Measurements from ENCODE around the gene TMEM218.

The TMEM218 gene

DNA sequence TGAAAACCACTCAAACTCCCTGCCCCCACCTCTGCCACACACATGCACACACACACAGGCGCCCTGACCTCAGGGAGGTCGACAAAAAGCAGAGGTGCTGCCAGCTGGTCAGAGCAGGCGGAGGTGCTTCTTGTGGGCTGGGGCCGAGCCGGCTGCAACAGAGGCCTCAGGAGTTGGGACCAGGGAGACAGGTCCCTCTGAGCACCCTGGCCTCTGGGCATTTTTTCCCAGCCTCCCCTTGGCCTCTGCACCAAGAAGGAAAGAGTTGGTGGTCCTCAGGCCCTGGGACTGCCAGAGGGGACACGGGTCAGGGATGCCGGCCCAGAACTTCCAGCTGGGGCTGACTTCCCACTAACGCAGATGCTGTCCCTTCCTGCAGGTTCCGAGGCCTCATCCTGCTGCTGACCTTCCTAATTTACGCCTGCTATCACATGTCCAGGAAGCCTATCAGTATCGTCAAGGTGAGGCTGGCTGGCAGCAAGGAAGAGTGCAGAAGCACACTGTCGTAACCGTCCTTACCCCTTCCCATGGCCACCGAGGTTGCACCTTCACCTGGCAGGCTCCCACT, 35.0 kb downstream of the TMEM218 start:
- no peak overlapping the region for H3K4me3 Mint-ChIP-seq
- H3K9me3 Mint-ChIP-seq: no peaks in the 10 kb centered on the region
- H3K27ac Mint-ChIP-seq: no peak overlapping the region
- ATAC-seq (no peak), DNase-seq (no peak)
- H3K4me1 Mint-ChIP-seq: peaks cover 9% of the 10 kb centered on the region
- H3K27me3 Mint-ChIP-seq: peaks cover 16% of the 10 kb centered on the region

DNA sequence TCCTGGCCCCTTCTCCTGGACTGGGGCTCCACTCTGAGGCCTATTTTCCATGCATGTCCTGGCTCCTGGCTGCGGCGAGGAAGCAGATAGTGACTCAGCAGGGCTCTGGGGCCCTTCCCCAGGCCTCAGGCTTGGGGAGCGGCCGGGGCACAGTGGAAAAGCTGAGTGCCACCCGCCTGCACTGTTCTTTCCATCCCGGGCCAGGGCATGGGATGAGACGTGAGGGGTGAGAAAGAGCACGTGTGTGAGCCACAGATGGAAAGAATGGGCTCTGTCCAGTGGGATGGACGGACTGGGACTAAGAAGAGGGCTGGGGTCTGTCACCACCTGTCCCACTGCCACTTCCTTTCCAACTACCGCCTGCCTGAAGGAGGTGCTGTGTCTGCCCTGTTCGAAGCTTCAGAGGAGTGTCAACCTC, 35.5 kb downstream of the TMEM218 start:
- peaks cover 14% of the 10 kb centered on the region for H3K4me1 Mint-ChIP-seq

DNA sequence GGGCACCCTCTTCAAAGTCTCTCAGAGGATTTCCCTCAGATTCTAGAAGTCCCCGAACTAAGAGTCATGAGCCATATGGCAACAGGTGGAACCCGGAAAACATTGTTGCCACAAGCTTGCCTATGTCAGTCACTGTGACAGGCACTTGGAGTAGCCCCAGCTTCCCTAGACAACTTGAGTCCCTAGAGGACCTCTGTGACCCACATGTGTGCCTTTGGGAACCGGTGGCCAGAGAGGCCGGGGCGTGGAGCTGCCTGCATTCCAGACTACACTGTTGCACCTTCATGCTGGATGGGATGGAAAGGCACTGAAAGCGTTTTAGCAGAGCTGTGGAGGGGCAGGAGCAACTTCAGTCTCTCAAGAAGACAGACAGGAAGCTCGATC, 36.2 kb downstream of the TMEM218 start:
- no peaks in the 10 kb centered on the region for H3K9me3 Mint-ChIP-seq
- H3K27me3 Mint-ChIP-seq: peaks cover 20% of the 10 kb centered on the region
- DNase-seq (no peak), ATAC-seq (no peak)
- H3K4me1 Mint-ChIP-seq: peaks cover 21% of the 10 kb centered on the region
- H3K4me3 Mint-ChIP-seq: no peak overlapping the region
- peak overlapping the region in 1 of 2 donors; percentile 74 for H3K27ac Mint-ChIP-seq

More for the DNA sequence above, 35.5 kb downstream of the TMEM218 start:
- Mint-ChIP-seq H3K27me3 (peaks cover 20% of the 10 kb centered on the region), H3K9me3 (no peaks in the 10 kb centered on the region), H3K4me3 (no peak overlapping the region), H3K27ac (no peak overlapping the region)
- DNase-seq (no peak), ATAC-seq (no peak)

DNA sequence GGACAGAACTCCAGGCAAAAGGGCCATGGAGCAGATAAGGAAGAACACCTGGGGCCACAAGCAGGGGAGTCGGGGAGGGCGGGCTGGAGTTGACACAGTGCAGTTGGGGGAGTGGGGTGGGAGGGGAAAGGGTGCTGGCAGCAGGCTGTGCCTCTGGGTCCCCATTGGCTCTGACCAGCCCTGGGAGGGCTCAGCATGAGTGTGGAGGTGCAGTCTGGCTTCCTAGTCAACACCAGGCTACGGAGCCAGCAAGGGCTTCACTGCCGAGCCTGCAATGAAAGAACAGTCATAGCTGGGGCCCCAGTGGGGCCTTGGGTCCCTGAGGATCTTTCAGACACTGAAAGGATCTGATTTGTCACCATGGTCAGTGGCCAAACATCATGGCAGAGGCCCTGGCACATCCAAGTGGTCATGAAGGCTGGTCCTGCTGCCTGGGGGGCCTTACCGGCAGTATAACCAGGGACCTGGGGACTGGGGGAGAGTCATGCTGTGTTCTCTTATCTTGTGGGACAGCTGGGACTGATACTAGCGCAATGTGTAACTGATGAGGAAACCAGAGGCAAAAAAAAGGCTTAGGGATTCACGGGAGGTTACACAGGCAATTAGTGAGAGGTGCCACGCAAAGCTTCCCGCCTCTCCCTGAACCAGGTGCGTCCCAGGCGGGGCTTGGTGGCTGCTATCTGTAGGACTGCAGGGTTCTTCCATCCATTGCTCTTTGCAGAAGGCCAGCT, 36.8 kb downstream of the TMEM218 start:
- H3K4me1 Mint-ChIP-seq: peaks cover 27% of the 10 kb centered on the region
- no peak for ATAC-seq
- H3K9me3 Mint-ChIP-seq: no peaks in the 10 kb centered on the region
- peaks cover 26% of the 10 kb centered on the region for H3K27me3 Mint-ChIP-seq
- H3K4me3 Mint-ChIP-seq: no peak overlapping the region
- peak overlapping the region in 1 of 2 donors; percentile 87 for H3K27ac Mint-ChIP-seq
- no peak for DNase-seq

DNA sequence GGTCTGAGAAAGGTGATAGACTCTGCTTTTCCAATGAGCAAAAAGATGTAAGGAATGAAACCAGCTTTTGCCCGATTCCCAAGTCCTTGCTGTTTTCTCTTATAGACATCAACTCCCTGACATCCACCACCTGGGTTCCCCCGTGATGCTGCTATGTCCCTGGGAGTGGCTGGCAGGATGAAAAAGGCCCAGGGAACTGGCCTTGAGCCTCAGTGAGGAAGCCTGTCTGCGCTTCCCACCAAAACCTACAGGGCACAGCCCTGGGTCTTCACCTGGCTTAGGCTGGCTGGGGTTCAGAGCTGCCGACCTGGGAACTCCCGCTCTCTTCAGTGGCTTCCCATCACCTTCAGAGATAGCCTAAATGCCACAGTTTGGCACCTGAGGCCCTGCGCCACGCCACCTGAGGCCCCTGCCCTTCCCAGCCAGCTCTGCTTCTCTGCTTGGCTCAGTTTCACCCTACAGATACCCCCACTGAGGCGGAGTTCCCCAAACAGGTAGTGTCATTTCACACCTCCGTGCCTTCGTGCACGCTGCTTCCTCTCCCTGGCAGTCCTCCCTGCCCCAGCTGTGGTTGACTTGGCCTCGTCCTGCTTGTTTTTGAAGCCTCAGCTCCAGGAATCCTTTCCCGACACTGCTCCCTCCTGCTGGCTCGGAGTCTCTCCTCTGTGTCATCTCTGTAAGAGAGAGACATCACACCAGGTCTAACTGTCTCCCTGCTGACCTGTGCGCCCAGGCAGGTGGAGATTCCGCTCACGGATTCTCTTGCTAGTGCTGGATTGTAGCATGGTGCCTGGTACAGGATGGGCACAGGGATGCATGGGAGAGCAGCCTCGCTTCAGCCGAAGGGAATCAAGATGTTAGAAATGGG, 37.6 kb downstream of the TMEM218 start:
- peak overlapping the region in 1 of 2 donors; percentile 87 for H3K27ac Mint-ChIP-seq
- ATAC-seq: no peak
- DNase-seq: no peak
- H3K27me3 Mint-ChIP-seq: peaks cover 30% of the 10 kb centered on the region
- H3K4me3 Mint-ChIP-seq: no peak overlapping the region
- H3K4me1 Mint-ChIP-seq: peaks cover 29% of the 10 kb centered on the region
- H3K9me3 Mint-ChIP-seq: no peaks in the 10 kb centered on the region

DNA sequence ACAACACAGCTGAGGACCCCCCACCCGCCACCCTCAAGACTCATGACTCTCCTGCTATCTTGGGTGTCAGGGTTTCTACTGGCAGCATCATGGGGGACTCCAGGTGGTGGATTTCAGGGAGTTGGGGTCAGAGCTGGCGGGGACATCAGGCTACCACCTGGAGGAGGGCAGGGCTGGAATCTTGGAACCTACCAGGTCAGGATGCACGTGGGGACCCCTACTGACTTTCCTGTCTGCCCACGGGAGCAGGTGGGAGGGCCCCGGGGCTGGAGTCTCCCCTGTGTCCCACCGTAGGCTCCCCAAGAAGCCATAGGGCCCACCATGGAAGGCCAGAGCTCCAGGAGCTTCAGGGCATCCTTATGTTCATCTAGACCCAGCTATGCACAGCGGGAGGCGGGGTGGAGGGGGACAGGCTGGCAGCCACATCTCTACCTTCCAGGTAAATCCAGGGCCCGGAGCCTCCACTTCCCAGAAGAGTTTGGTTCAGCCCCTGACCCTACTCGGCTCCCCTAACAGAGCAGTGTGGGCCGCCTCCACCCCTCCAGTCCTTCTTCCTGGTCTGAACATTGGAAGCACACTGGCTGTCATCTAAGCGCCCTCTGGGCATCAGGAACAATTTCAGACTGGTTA, 38.4 kb downstream of the TMEM218 start:
- H3K27ac Mint-ChIP-seq: no peak overlapping the region
- H3K9me3 Mint-ChIP-seq: no peaks in the 10 kb centered on the region
- H3K27me3 Mint-ChIP-seq: peaks cover 35% of the 10 kb centered on the region
- DNase-seq: no peak
- no peak for ATAC-seq
- no peak overlapping the region for H3K4me3 Mint-ChIP-seq
- H3K4me1 Mint-ChIP-seq: peaks cover 29% of the 10 kb centered on the region

DNA sequence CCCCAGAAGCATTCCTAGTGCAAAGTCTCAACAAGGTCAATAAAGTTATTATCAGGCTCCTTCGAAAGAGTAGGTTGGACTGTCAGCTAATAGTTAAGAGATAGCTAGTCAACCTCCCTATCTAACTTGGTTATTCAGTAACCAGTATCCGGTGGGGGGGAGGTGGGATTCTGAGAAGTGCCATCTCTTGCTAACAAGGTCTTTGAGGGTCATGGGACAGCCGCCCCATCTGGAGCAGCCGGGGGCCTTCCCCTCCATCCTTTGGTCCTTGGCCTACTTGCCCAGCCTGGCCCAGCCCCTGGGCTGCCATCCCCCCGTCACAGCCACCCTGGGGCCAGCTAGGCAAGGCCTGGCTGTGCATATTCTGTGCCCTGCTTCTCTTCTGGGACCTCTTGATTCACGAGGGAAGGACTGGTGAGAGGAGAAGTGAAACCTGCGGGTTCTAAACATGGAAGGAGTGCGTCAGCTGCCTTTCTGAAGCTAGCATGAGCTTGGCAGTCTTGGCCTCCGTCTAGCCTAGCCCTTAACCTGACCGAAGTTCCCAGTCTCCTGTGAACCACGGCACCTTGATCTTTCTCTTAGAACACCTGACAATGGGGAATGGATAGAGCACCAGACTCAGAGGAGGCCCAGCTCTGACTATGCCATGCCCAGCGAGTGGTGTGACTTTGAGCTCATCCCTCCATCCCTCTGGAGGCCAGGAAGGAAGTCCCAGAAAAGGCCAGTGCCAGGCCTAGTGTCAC, 39.0 kb downstream of the TMEM218 start:
- Mint-ChIP-seq H3K4me1 (peaks cover 29% of the 10 kb centered on the region), H3K4me3 (no peak overlapping the region), H3K9me3 (no peaks in the 10 kb centered on the region), H3K27ac (no peak overlapping the region), H3K27me3 (peaks cover 39% of the 10 kb centered on the region)
- DNase-seq (no peak), ATAC-seq (no peak)

DNA sequence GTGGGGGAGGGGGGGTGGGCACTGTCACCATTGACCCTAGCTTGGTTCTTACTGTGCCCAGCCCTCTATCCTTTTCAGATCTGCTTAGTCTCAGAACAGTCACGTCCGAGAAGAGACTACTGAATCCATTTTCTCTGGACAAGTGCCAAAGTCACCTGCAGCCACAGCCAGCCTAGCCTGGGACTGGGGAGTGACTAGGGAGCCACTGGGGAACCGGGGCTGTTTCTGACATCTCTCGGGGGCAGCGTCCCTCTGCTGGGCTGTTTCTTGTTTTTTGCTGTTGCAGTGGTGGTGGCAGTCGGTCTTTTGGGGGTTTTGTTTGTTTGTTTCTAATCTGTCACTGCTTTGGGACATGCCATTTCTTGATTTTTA, 39.6 kb downstream of the TMEM218 start:
- DNase-seq: no peak
- H3K4me3 Mint-ChIP-seq: no peak overlapping the region
- peaks cover 29% of the 10 kb centered on the region for H3K4me1 Mint-ChIP-seq
- no peak for ATAC-seq
- peaks cover 39% of the 10 kb centered on the region for H3K27me3 Mint-ChIP-seq
- H3K27ac Mint-ChIP-seq: no peak overlapping the region
- H3K9me3 Mint-ChIP-seq: no peaks in the 10 kb centered on the region

DNA sequence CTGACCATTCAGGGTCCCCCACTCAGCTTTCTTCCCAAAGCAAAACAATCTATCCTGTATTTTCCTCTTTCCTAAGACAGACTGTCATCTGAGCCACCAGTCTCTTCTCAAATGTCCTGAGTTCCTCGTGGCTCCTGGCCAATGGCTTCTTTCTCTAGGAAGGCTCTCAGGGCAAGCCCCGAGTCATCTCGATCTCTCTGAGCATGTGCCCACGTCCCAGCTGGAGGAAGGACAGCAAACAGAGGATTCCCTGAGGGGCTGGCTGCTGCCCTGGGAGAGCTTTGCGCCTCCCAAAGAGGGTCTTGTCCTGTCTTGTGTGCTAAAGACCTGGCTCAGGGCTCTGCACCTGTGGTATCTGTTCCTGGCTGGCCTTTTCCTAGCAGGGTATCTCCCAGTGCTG, 40.0 kb downstream of the TMEM218 start:
- peaks cover 42% of the 10 kb centered on the region for H3K27me3 Mint-ChIP-seq
- H3K4me3 Mint-ChIP-seq: no peak overlapping the region

DNA sequence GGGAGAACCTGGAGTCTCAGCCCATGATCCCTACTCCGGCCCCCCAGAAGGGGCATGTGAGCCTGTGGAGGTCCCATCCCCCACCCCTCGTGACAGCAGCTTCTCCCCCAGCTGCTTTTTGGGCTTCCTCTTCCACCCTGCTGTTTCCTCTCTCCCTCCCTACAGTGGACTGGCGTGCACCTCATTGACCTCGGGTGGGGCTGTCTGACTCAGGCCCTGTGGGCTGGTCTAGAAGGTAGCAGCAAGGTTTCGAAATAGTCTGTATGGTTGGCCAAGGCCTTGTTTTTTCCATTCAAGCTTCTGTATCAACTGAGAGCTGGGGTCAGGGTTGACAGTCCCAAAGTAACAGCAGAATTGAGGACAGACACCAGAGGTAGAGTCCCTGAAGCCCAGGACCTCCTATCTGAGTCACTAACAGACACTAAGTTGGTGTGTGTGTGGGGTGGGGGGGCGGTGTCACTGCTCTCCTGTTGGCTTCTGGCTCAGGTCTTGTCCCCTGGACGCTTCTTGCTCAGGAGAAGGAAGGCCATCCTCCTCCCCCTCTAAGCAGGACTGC, 40.6 kb downstream of the TMEM218 start:
- peak; percentile 83 for ATAC-seq
- Mint-ChIP-seq H3K27me3 (peaks cover 49% of the 10 kb centered on the region), H3K4me1 (peaks cover 29% of the 10 kb centered on the region), H3K27ac (peak overlapping the region in 1 of 2 donors; percentile 34), H3K9me3 (no peaks in the 10 kb centered on the region), H3K4me3 (peak overlapping the region in 1 of 2 donors; percentile 15)
- DNase-seq: peak in 1 of 2 donors; percentile 27

More for the DNA sequence above, 40.0 kb downstream of the TMEM218 start:
- no peaks in the 10 kb centered on the region for H3K9me3 Mint-ChIP-seq
- peaks cover 29% of the 10 kb centered on the region for H3K4me1 Mint-ChIP-seq
- H3K27ac Mint-ChIP-seq: peak overlapping the region in 1 of 2 donors; percentile 34
- DNase-seq (no peak), ATAC-seq (no peak)

DNA sequence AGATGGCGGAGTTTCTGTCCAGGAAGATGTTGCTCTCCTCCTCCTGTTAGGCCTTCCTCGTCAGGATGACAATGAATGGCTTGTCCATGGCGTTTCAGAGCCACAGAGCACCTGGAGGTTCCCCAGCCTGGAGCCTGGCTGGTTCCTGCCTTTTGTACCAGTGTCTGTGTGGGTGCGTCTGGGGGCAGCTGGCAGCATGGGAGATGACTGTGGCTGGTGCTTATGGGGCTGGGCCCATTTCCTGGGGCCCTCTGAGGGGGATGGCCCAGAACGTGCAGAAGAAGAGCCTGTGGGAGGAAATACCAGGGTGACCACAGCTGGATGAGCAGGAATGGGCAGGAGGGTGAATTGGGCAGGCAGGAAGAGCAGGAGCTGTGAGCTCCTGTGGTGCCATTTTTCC, 41.6 kb downstream of the TMEM218 start:
- no peak for DNase-seq
- Mint-ChIP-seq H3K4me3 (peak overlapping the region in 1 of 2 donors; percentile 8), H3K9me3 (no peaks in the 10 kb centered on the region), H3K4me1 (peaks cover 29% of the 10 kb centered on the region), H3K27ac (no peak overlapping the region), H3K27me3 (peaks cover 58% of the 10 kb centered on the region)
- no peak for ATAC-seq

DNA sequence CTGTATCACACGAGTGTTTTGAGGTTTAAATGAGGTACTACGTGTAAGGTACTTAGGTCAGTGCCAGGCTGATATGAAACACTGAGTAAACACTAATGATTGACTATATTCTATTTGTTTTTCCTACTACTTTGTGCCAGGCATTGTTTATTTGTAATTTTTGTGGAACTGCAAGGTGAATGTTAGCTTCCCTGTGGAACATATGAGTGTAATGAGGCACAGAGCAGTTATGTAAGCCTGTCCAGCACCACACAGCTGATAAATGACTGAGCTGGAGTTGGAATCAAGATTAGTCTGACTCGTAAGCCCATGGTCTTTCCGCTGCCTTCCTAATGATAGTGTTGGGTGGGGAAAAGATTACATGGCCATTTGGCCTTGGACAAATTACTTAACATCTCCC, 42.4 kb downstream of the TMEM218 start:
- Mint-ChIP-seq H3K9me3 (no peaks in the 10 kb centered on the region), H3K27ac (no peak overlapping the region), H3K4me3 (no peak overlapping the region), H3K4me1 (peaks cover 29% of the 10 kb centered on the region), H3K27me3 (peaks cover 61% of the 10 kb centered on the region)
- no peak for DNase-seq
- no peak for ATAC-seq

DNA sequence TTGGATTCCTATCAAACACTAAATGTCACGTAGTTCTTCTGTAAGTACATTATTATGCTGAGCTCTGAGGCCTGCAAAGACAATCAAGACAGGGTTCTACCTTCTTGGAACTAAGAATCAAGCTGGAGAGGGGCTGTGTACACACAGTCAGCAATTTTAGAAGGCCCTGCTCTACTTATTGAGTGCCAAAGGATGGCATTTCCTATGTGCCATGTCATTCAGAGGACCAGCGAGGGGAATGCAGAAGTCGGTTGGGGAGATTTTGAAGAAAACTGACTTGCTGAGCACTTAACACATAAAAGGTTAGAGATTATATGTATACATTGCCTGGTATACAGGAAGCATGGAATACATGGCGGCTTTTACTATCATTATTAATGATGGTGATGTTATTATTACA, 43.1 kb downstream of the TMEM218 start:
- Mint-ChIP-seq H3K9me3 (no peaks in the 10 kb centered on the region), H3K4me3 (no peak overlapping the region), H3K4me1 (peaks cover 32% of the 10 kb centered on the region), H3K27me3 (peaks cover 64% of the 10 kb centered on the region), H3K27ac (no peak overlapping the region)
- DNase-seq: no peak
- ATAC-seq: no peak

DNA sequence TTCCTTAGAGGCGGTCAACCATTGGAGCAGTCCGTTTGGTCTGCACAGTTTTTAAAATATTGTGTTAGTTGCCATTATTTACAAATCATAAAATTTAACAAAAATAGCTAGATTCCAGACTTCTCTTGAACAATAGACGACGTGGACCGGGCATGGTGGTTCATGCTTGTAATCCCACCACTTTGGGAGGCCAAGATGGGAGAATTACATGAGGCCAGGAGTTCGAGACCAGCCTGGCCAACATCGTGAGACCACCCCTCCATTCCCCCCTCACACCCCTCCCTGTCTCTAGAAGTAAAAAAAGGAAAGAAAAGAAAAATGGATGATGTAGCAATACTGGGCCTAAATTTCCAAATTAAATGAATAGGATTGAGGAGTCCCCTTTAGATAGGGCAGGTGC, 47.4 kb downstream of the TMEM218 start:
- Mint-ChIP-seq H3K4me1 (peaks cover 24% of the 10 kb centered on the region), H3K4me3 (peak overlapping the region in 1 of 2 donors; percentile 76), H3K27ac (no peak overlapping the region), H3K27me3 (peaks cover 76% of the 10 kb centered on the region), H3K9me3 (no peaks in the 10 kb centered on the region)
- DNase-seq: no peak
- ATAC-seq: no peak

Data from stimulated activated naive CD8-positive, alpha-beta T cell treated with anti-CD3 and anti-CD28 coated beads, Interleukin-15, amount 100 ng/mL, for 72 hours (primary cell).